CD4-positive, alpha-beta T cell treated with Interleukin-17A for 1 hour (primary cell): ENCODE data around the gene REPS1.

ENCODE experiments used
- DNase-seq: peaks from one replicate; pipeline ENCODE4 v3.0.0-alpha.2; 2020

REPS1 gene

GRCh38 chr6:138920906-138921305 is 67.1 kb downstream of the REPS1 start:
- DNase-seq, result no peak

DNA sequence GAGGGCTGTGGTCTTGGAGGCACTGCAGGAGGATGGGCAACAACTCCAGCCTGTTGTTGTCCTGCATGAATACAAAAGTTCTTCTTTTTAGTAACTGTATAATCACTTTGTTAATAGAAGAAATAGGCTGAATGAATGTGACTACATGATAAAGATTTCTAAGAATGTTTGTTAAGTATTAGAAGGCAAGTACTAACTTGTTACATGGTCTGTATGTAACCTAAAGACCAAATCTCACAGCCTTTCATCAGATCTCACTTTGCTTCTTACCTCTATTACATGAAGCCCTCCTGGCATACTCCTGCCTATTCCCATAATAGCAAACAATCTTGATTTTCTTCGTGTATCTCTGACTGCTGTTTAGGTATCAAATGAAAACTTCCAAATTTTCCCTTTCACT is 73.4 kb downstream of the REPS1 start:
- DNase-seq, result no peak

DNA sequence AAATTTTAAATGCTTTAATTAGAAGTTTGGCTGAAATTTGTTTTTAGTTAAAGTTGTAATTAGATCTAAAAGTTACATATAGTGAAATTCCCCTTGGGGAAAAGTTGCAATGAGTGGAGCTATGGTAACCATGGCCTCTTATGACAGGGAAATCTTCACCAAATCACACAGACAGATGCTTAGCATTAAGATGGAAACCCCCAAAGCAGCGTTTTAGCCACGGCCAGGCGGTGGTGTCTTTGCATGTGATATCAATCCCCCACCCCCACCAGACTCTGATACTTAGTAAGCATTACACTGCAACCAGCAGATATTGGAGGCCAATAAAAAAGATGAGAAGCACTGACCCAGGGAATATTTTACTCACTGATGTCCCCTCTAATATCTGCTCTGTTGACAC is 75.7 kb downstream of the REPS1 start:
- no peak for DNase-seq

GRCh38 chr6:138909975-138910374 is 78.1 kb downstream of the REPS1 start:
- DNase-seq, result no peak

GRCh38 chr6:138909511-138909910 is 78.5 kb downstream of the REPS1 start:
- no peak for DNase-seq

- no peak for DNase-seq
Observed at GRCh38 chr6:138907167-138907566, 80.9 kb downstream of the REPS1 start.

GRCh38 chr6:138897031-138897430 is 91.0 kb downstream of the REPS1 start:
- DNase-seq, result no peak

- DNase-seq, result no peak
Observed at GRCh38 chr6:138896104-138896756, 91.8 kb downstream of the REPS1 start.

- no peak for DNase-seq
Observed at GRCh38 chr6:138891255-138891986, 96.6 kb downstream of the REPS1 start.

DNA sequence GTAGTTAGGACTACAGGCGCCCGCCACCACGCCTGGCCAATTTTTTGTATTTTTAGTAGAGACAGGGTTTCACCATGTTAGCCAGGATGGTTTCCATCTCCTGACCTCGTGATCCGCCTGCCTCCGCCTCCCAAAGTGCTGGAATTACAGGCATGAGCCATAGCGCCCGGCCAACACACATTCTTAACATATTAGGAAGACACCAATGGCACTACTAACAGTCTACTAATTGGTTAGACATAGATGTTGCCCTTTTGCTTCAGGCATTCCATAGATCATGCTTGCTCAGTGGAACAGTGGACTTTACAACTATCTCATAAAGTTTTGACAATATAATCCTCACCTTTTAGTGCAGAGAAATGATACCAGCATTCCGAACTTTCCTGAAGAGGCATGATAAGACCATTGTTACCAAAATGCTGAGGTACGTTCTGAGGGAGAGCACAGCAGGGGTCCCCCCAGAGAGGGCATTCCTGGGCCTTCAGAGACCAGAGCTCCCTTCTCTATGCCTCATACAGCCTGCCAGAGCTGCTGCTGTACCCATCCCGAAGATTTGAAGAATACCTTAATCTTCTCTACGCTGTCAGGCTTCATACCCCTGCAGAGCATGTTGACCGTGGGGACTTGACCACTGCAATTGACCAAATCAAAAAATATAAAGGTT is 102.8 kb downstream of the REPS1 start:
- no peak for DNase-seq

- no peak for DNase-seq
Observed at GRCh38 chr6:138882369-138883017, 105.6 kb downstream of the REPS1 start.

DNA sequence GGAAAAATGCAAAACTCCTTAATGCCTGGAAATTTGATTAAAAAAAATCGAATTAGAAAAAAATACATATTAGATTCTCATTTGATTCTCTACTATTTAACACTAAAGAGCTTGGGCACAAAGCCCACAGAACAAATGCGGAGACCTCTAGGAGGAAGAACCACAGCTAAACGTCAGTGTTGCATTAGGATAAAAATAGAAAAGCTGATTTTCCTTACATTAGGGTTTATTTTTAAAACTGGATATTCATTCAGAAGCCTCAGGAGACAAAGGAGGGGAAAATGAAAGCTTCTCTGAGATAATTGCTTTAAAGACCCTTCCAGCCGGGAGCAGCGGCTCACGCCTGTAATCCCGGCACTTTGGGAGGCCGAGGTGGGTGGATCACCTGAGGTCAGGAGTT is 114.9 kb downstream of the REPS1 start:
- no peak for DNase-seq

DNA sequence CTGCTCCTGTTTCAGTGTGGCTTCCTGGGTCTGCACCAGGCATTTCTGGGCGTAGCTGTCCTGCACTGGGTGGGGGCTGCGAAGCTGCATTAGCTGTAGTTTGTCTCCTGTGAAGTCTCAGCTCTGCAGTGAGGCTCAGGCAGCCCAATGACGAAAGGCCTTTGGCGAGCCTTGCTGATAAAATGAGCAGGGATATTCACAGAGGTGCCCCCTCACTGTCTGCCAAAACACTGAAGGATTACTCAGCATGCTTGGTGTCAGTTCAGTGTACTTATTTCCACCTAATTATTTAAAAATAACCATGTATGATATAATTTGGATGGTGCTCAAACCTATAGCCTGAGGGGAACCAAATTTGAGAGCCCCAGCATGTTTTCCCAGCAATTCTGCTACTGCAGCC is 118.7 kb downstream of the REPS1 start:
- DNase-seq, result no peak

GRCh38 chr6:138868181-138868580 is 119.9 kb downstream of the REPS1 start:
- DNase-seq, result no peak

- DNase-seq, result no peak
Observed at GRCh38 chr6:138865480-138866109, 122.5 kb downstream of the REPS1 start.

DNA sequence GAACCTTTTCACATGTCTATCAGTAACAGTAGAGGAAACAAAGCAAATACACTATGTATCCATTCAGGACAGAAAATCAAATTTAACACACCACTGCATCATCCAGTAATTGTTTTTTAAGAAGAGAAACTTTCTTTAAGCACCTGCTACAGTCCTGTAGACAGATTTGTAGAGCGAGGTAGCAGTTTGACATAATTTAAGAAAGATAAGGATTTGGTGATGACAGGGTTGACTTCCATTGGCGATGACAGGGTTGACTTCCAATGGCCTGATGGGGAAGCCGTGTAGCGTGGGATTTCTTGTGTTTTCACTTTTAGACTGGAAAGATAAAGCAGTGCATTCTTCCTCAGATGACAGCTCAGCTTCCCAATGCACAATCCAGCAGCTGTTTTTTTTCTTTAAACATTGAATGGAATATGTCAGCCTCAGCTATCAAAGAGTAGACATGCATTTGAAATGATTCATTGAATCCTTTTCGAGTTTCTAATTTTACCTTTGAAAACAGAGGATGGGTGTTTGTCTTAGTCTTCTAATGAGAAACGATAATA is 123.6 kb downstream of the REPS1 start:
- no peak for DNase-seq

- no peak for DNase-seq
Observed at GRCh38 chr6:138863321-138863720, 124.7 kb downstream of the REPS1 start.

DNA sequence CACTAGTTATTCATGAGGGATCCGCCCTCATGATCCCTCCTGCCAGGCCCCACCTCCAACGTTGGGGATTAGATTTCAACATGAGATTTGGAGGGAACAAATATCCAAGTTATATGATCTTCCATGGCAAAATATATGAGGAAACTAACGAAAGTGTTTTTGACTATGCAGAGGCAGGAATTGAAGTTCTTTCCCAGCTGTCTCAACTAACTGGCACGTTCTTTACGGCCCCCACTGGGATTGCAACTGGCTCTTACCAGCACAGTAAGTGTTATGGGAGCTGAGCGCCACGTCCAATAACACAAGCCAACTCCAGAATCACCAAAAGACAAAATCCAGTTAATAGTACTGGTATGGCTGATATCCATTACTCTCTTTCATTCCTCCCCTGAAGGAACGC is 125.6 kb downstream of the REPS1 start:
- DNase-seq, result no peak

GRCh38 chr6:138857775-138858174 is 130.3 kb downstream of the REPS1 start:
- DNase-seq, result no peak

- DNase-seq, result no peak
Observed at GRCh38 chr6:138856654-138857053, 131.4 kb downstream of the REPS1 start.
